Mesothelial cell of epicardium (in vitro differentiated cells): ENCODE measurements around the gene TEX19. TPM values are rescaled to one million over a fixed set of nuclear protein-coding genes. Genes with fewer than 3 reads are reported as not detected.
"Not testable (repeated sequence)": the region's sequence is repeated elsewhere in the genome, so short reads cannot be mapped to it uniquely, and the experiment has no call there.

Experiments used
- DNase-seq, 2 experiments: peaks; one replicate each; pipeline ENCODE4 v3.0.0; 2021; ENCODE audit warnings: low spot score in 2 of 2; ENCODE audit not compliant: unreplicated experiment in 2 of 2
- H3K27ac Mint-ChIP-seq: 2 replicates; pipeline ENCODE4 v1.8.0; 2021; ENCODE audit warnings: mixed read lengths
- H3K27me3 Mint-ChIP-seq: 2 replicates; pipeline ENCODE4 v1.8.0; 2021; ENCODE audit warnings: low read depth, mixed read lengths
- H3K36me3 Mint-ChIP-seq: 2 replicates; pipeline ENCODE4 v1.8.0; 2021; ENCODE audit warnings: mixed read lengths
- H3K4me1 Mint-ChIP-seq: 2 replicates; pipeline ENCODE4 v1.8.0; 2021; ENCODE audit warnings: mixed read lengths
- H3K4me3 Mint-ChIP-seq: 2 replicates; pipeline ENCODE4 v1.8.0; 2021; ENCODE audit warnings: mild to moderate bottlenecking, moderate library complexity, mixed read lengths
- H3K9me3 Mint-ChIP-seq: 2 replicates; pipeline ENCODE4 v1.8.0; 2021; ENCODE audit warnings: mixed read lengths
- total RNA-seq: library from RNA; stranded (reverse); gene quantifications from 3 replicates; pipeline ENCODE4 v1.2.1, GENCODE V29; 2021
- TF ChIP-seq, protein P1 (sequence below): fragments of 200-600 bp; sonication (generic); IDR thresholded peaks from one replicate; pipeline ENCODE4 v1.5.0; 2021; ENCODE audit warnings: antibody characterized with exemption; ENCODE audit not compliant: unreplicated experiment

TEX19 gene
- total RNA-seq, 1 donor from 2014 or later: 0.16 TPM

DNA sequence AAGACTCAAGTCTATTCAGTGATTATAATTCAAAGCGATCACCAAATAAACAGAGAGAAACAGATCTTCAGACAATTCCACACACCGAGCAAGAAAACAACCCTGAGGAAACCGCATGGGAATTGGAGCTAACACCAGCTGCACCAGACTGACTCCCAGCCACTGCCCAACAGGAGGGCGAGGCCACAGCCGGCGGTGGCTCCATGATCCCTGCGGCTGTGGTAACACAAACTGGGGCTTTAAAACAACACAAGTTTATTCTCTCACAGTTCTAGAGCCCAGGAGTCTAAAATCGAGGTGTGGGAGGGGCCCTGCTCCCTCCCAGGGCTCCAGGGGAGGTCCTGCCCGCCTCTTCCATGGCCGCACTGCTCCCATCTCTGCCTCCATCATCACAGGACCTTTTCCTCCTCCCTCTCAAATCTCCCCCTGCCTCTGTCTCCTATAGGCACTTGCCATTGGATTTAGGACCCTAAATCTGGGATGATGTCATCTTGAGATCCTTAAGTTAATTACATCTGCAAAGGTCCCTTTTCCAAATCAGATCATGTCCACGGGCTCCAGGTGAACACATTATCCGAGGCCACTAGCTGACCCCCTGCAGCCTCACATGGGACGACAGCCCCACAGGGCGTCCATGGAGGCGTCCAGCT lies 49.4 kb downstream of the TEX19 start:
- H3K9me3 Mint-ChIP-seq: no peaks in the 10 kb centered on the region
- H3K4me3 Mint-ChIP-seq: no peak overlapping the region
- TF ChIP-seq, protein P1, sequence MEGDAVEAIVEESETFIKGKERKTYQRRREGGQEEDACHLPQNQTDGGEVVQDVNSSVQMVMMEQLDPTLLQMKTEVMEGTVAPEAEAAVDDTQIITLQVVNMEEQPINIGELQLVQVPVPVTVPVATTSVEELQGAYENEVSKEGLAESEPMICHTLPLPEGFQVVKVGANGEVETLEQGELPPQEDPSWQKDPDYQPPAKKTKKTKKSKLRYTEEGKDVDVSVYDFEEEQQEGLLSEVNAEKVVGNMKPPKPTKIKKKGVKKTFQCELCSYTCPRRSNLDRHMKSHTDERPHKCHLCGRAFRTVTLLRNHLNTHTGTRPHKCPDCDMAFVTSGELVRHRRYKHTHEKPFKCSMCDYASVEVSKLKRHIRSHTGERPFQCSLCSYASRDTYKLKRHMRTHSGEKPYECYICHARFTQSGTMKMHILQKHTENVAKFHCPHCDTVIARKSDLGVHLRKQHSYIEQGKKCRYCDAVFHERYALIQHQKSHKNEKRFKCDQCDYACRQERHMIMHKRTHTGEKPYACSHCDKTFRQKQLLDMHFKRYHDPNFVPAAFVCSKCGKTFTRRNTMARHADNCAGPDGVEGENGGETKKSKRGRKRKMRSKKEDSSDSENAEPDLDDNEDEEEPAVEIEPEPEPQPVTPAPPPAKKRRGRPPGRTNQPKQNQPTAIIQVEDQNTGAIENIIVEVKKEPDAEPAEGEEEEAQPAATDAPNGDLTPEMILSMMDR: no peak
- no peaks in the 10 kb centered on the region for H3K4me1 Mint-ChIP-seq
- peaks cover 23% of the 10 kb centered on the region for H3K36me3 Mint-ChIP-seq
- no peak overlapping the region for H3K27ac Mint-ChIP-seq
- DNase-seq: no peak
- no peaks in the 10 kb centered on the region for H3K27me3 Mint-ChIP-seq

DNA sequence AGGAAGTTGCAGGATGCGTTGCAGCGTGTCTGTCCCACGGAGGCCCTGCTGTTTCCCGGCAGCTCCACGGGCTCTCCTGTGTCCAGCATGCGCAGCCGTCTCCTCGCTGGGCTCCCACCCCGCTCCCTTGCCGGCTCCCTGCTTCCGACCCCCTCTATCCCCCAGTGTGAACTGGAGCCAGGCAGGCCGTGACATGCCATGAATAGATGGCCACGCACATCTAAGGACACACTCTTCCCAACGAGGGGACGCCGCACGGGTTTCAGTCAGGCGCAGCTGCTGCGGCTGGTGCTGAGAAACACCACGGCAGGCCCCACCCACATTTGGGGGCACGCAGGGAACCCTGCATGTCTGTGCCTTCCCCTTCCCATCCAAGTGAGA lies 49.9 kb downstream of the TEX19 start:
- H3K9me3 Mint-ChIP-seq: no peaks in the 10 kb centered on the region
- H3K27ac Mint-ChIP-seq: no peak overlapping the region
- H3K4me1 Mint-ChIP-seq: no peaks in the 10 kb centered on the region
- H3K27me3 Mint-ChIP-seq: no peaks in the 10 kb centered on the region
- DNase-seq: no peak
- TF ChIP-seq, protein P1: no peak
- no peak overlapping the region for H3K4me3 Mint-ChIP-seq
- peaks cover 20% of the 10 kb centered on the region for H3K36me3 Mint-ChIP-seq

DNA sequence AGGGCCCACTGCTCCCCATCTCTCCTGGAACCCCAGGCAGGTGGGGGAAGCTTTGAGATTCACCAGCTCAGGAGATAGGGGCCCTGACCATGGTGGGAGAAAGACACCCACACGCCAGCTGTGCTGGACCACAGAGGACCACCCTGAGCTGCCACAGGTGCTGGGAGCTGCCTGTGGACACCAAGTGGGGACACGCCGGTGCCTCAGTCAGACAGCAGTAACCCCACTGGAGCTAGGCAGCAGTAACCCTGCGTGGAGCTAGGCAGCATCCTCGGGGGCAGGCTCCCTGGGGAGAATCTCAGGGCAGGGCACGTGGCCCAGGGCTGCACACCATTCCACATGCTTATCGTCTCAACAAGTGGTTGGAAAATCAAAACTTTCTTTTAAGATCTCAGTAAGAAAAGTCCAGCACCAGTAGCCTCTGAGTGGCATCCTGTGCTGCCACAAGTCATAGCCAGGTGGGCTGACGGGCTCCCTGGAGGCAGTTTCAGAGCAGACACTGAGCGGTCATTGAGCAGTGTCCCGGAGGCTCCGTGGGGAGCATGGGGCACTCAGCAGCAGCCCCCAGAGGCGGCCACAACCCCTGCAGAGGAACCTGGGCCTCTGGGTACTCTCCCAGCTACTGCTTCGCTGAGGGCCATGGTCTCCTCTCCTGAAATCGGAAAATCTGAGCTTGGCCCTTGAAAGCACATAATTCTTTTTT lies 51.1 kb downstream of the TEX19 start:
- Mint-ChIP-seq H3K27me3 (no peaks in the 10 kb centered on the region), H3K4me3 (no peak overlapping the region), H3K27ac (no peak overlapping the region), H3K9me3 (no peaks in the 10 kb centered on the region), H3K4me1 (peaks cover 5% of the 10 kb centered on the region), H3K36me3 (peaks cover 23% of the 10 kb centered on the region)
- DNase-seq: no peak
- TF ChIP-seq, protein P1: no peak

DNA sequence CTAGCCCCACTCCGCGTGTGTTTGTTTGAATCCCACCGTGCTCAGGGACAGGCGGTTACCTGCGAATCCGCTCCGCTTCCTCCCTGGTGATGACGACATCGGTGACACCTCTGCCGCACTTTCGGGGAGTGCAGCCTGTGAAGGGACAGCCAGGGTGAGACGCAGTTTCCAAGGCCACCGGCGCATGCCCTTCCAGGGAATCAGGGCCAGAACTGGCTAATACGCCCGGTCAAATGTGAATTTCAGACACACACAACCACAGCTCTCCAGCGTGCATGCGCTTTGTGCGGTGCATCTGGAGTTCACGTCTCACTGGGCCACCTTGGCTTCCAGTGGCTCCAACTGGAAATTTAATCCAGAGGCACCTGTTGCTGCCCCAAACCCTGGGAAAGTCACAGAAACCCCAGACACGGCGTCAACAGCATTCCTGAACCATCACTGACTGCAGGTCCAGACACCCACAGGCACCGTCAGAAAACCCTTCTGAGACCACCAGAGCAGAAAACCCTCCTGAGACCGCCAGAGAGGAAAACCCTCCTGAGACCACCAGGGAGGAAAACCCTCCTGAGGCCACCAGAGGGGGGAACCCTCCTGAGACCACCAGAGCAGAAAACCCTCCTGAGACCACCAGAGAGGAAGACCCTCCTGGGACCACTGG lies 52.5 kb downstream of the TEX19 start:
- Mint-ChIP-seq H3K27me3 (no peaks in the 10 kb centered on the region), H3K4me1 (peaks cover 6% of the 10 kb centered on the region), H3K9me3 (no peaks in the 10 kb centered on the region), H3K36me3 (peaks cover 19% of the 10 kb centered on the region), H3K4me3 (no peak overlapping the region), H3K27ac (no peak overlapping the region)
- no peak for DNase-seq
- TF ChIP-seq, protein P1: no peak

DNA sequence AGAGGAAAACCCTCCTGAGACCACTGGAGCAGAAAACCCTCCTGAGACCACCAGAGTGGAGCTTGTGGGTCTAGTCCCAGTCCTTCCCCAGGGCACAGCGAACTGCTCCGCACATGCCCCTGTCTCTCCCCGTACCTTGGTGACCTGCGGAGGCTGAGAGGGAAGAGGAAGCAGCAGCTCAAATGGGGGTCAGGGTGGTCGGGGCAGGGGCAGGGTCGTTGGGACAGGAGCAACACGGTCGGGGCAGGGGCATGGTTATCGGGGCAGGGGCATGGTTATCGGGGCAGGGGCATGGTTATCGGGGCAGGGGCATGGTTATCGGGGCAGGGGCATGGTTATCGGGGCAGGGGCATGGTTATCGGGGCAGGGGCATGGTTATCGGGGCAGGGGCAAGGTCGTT lies 53.0 kb downstream of the TEX19 start:
- H3K9me3 Mint-ChIP-seq, DNase-seq, H3K27me3 Mint-ChIP-seq: not testable (repeated sequence)

More for the DNA sequence above, 53.0 kb downstream of the TEX19 start:
- H3K4me1 Mint-ChIP-seq, H3K4me3 Mint-ChIP-seq, H3K27ac Mint-ChIP-seq: not testable (repeated sequence)
- peaks cover 19% of the 10 kb centered on the region for H3K36me3 Mint-ChIP-seq
